AG04450 (cell line): ENCODE data around the gene APOO. TPM values are rescaled to one million over a fixed set of nuclear protein-coding genes. Genes with fewer than 3 reads are reported as not detected.

Experiments
- CTCF ChIA-PET: fragments of 300-600, 350-600 bp; formaldehyde crosslinking; extraction: SDS; loops from one replicate; lab custom pipeline; 2022; ENCODE audit warnings: antibody characterized with exemption, inconsistent platforms; lab: Charles Lee
- POLR2A ChIA-PET: fragments of 350-600 bp; formaldehyde crosslinking; extraction: SDS; loops from one replicate; lab custom pipeline; 2021; ENCODE audit warnings: antibody characterized with exemption, inconsistent platforms; lab: Yijun Ruan, JAX
- DNase-seq: peaks from one replicate; pipeline ENCODE4 v3.0.0-alpha.2; 2011; ENCODE audit warnings: low read depth, low spot score
- H3K27ac ChIP-seq: one replicate; pipeline ENCODE4 v1.5.1; 2012; ENCODE audit warnings: low read depth, low read length, control low read depth
- H3K27me3 ChIP-seq: one replicate; pipeline ENCODE4 v1.6.0; 2012; ENCODE audit warnings: low read length; ENCODE audit not compliant: control insufficient read depth, insufficient read depth
- H3K4me3 ChIP-seq: 2 replicates; pipeline ENCODE4 v1.5.1; 2011; ENCODE audit warnings: mild to moderate bottlenecking, low read depth, low read length, control low read depth
- H3K9me3 ChIP-seq: 2 replicates; pipeline ENCODE4 v1.5.1; 2012; ENCODE audit warnings: low read length; ENCODE audit not compliant: control insufficient read depth, insufficient read depth
- polyA plus RNA-seq: library from polyadenylated mRNA; depleted of rRNA; stranded (reverse); fragments of >200 nt; gene quantifications from 2 replicates; pipeline ENCODE4 v1.2.3, GENCODE V29; 2011
- TF ChIP-seq, protein P1 (sequence below): IDR thresholded peaks from 2 replicates; pipeline ENCODE4 v1.5.1; 2011; ENCODE audit warnings: low read depth, low read length, control low read depth, inconsistent platforms

APOO gene
- polyA plus RNA-seq, 1 experiment, result 16.3 TPM

- Histone ChIP-seq H3K27ac (no peak overlapping the region), H3K27me3 (no peaks in the 10 kb centered on the region), H3K9me3 (no peaks in the 10 kb centered on the region), H3K4me3 (no peak overlapping the region)
- no peak for DNase-seq
- ChIA-PET CTCF (interaction anchor here (0.5 kb wide), 1 partner anchor 36 kb away, joined by 7 read pairs; no protein-coding TSS in a partner anchor), POLR2A (no interaction called here)
- TF ChIP-seq, protein P1, sequence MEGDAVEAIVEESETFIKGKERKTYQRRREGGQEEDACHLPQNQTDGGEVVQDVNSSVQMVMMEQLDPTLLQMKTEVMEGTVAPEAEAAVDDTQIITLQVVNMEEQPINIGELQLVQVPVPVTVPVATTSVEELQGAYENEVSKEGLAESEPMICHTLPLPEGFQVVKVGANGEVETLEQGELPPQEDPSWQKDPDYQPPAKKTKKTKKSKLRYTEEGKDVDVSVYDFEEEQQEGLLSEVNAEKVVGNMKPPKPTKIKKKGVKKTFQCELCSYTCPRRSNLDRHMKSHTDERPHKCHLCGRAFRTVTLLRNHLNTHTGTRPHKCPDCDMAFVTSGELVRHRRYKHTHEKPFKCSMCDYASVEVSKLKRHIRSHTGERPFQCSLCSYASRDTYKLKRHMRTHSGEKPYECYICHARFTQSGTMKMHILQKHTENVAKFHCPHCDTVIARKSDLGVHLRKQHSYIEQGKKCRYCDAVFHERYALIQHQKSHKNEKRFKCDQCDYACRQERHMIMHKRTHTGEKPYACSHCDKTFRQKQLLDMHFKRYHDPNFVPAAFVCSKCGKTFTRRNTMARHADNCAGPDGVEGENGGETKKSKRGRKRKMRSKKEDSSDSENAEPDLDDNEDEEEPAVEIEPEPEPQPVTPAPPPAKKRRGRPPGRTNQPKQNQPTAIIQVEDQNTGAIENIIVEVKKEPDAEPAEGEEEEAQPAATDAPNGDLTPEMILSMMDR, result no peak
Observed at GRCh38 chrX:23811656-23812055, 96.1 kb downstream of the APOO start.

GRCh38 chrX:23811108-23811651, 96.6 kb downstream of the APOO start:
- POLR2A ChIA-PET, result no interaction called here
- no peak for DNase-seq
- no peaks in the 10 kb centered on the region for H3K27me3 ChIP-seq
- TF ChIP-seq, protein P1, result no peak
- no peak overlapping the region for H3K27ac ChIP-seq
- no peak overlapping the region for H3K4me3 ChIP-seq
- H3K9me3 ChIP-seq, result no peaks in the 10 kb centered on the region
- CTCF ChIA-PET, result interaction anchor here (0.5 kb wide), 1 partner anchor 36 kb away, joined by 7 read pairs; no protein-coding TSS in a partner anchor

- ChIA-PET POLR2A (no interaction called here), CTCF (no interaction called here)
- TF ChIP-seq, protein P1, result no peak
- Histone ChIP-seq H3K27ac (no peak overlapping the region), H3K9me3 (no peaks in the 10 kb centered on the region), H3K27me3 (no peaks in the 10 kb centered on the region), H3K4me3 (no peak overlapping the region)
- no peak for DNase-seq
Observed at GRCh38 chrX:23810279-23810678, 97.5 kb downstream of the APOO start.

DNA sequence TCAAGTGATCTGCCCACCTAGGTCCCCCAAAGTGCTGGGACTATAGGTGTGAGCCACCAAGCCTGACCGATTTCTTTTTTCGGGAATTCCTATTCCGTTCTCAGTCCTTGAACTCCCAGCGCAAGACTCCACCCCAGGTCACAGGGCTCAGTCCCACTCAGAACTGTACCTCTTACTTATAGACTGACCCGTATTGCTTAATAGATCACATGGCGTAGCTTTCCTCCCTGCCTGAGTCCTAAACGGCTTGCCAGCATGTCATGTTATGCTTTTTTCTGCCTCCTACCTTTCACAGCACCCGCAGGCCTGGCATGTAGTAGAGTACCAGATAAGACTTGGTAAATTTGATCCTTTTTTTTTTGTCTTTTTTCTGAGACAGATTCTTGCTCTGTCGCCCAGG, 102.3 kb downstream of the APOO start:
- Histone ChIP-seq H3K9me3 (no peaks in the 10 kb centered on the region), H3K4me3 (no peak overlapping the region), H3K27me3 (no peaks in the 10 kb centered on the region), H3K27ac (no peak overlapping the region)
- POLR2A ChIA-PET, result no interaction called here
- TF ChIP-seq, protein P1, result no peak
- CTCF ChIA-PET, result no interaction called here
- no peak for DNase-seq

DNA sequence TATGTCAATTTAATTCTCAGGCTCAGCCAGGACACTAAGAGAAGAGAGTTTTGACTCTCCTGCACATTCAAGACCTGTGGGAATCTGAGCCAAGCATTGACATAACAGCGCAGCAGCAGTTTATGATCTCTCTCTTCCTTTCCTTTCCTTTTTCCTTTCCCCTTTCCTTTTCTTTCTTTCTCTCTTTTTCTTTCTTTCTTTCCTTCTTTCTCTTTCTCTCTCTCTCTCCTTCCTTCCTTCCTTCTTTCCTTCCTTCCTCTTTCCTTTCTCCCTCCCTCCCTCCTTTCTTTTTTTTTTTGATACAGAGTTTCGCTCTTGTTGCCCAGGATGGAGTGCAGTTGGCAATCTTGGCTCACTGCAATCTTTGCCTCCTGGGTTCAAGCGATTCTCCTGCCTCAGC, 103.2 kb downstream of the APOO start:
- no peak overlapping the region for H3K27ac ChIP-seq
- DNase-seq, result no peak
- TF ChIP-seq, protein P1, result no peak
- no peak overlapping the region for H3K4me3 ChIP-seq
- CTCF ChIA-PET, result no interaction called here
- H3K27me3 ChIP-seq, result no peaks in the 10 kb centered on the region
- H3K9me3 ChIP-seq, result no peaks in the 10 kb centered on the region
- POLR2A ChIA-PET, result interaction anchor here (1.4 kb wide), 1 partner anchor 22 kb away, joined by 7 read pairs; the partner anchor contains the start of gene SAT1
